ENCODE data around the gene CEP350.

- TF ChIP-seq, protein P1, sequence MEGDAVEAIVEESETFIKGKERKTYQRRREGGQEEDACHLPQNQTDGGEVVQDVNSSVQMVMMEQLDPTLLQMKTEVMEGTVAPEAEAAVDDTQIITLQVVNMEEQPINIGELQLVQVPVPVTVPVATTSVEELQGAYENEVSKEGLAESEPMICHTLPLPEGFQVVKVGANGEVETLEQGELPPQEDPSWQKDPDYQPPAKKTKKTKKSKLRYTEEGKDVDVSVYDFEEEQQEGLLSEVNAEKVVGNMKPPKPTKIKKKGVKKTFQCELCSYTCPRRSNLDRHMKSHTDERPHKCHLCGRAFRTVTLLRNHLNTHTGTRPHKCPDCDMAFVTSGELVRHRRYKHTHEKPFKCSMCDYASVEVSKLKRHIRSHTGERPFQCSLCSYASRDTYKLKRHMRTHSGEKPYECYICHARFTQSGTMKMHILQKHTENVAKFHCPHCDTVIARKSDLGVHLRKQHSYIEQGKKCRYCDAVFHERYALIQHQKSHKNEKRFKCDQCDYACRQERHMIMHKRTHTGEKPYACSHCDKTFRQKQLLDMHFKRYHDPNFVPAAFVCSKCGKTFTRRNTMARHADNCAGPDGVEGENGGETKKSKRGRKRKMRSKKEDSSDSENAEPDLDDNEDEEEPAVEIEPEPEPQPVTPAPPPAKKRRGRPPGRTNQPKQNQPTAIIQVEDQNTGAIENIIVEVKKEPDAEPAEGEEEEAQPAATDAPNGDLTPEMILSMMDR (conservative IDR thresholded peaks at IDR 0.05; ENCODE audit: low read length): no peak
- TF ChIP-seq EZH2phosphoT487 (IDR thresholded peaks at IDR 0.05; ENCODE audit: borderline replicate concordance): no peak
Observed at GRCh38 chr1:180154325-180155181, 199.9 kb downstream of the CEP350 start, which contains the start of gene QSOX1.
